H9 (cell line): Measurements from ENCODE around the gene EFNA5. TPM values are rescaled to one million over a fixed set of nuclear protein-coding genes. Genes with fewer than 3 reads are reported as not detected.
A peak's percentile ranks its signal among the peaks of the same experiment; 100 is the strongest.

Source experiments
- DNase-seq: peaks from one replicate; pipeline ENCODE4 v3.0.0-alpha.2; 2017
- H2AFZ ChIP-seq: one replicate; pipeline ENCODE4 v1.6.1; 2013; ENCODE audit warnings: mild to moderate bottlenecking, low read length, control low read depth, moderate library complexity
- H2AK5ac ChIP-seq: 2 replicates; pipeline ENCODE4 v1.6.1; 2013; ENCODE audit warnings: low read length, control low read depth, mixed read lengths; ENCODE audit not compliant: insufficient read length
- H2BK120ac ChIP-seq: one replicate; pipeline ENCODE4 v1.6.1; 2013; ENCODE audit warnings: low read depth, mild to moderate bottlenecking, low read length, control low read depth, inconsistent platforms; ENCODE audit not compliant: poor library complexity, severe bottlenecking
- H2BK12ac ChIP-seq: 2 replicates; pipeline ENCODE4 v1.6.1; 2013; ENCODE audit warnings: low read length, control low read depth, mixed read lengths, low read depth; ENCODE audit not compliant: insufficient read length
- H2BK15ac ChIP-seq: 2 replicates; pipeline ENCODE4 v1.6.1; 2013; ENCODE audit warnings: low read depth, low read length, control low read depth
- H2BK20ac ChIP-seq: one replicate; pipeline ENCODE4 v1.6.1; 2013; ENCODE audit warnings: low read depth, mild to moderate bottlenecking, low read length, control low read depth, inconsistent platforms; ENCODE audit not compliant: poor library complexity, severe bottlenecking
- H2BK5ac ChIP-seq: 2 replicates; pipeline ENCODE4 v1.6.1; 2013; ENCODE audit warnings: low read length, control low read depth, mixed read lengths; ENCODE audit not compliant: insufficient read length
- H3K14ac ChIP-seq: 2 replicates; pipeline ENCODE4 v1.6.1; 2013; ENCODE audit warnings: low read length, control low read depth; ENCODE audit not compliant: insufficient read depth
- H3K18ac ChIP-seq: 2 replicates; pipeline ENCODE4 v1.6.1; 2013; ENCODE audit warnings: low read depth, mild to moderate bottlenecking, mixed read lengths, low read length, control low read depth; ENCODE audit not compliant: insufficient read length
- H3K23ac ChIP-seq: 2 replicates; pipeline ENCODE4 v1.6.1; 2013; ENCODE audit warnings: low read length, control low read depth, mixed read lengths, low read depth; ENCODE audit not compliant: insufficient read length
- H3K23me2 ChIP-seq: 2 replicates; pipeline ENCODE4 v1.6.1; 2013; ENCODE audit warnings: low read depth, mild to moderate bottlenecking, mixed read lengths, low read length, control low read depth; ENCODE audit not compliant: insufficient read length, poor library complexity, severe bottlenecking
- H3K27ac ChIP-seq: 2 replicates; pipeline ENCODE4 v1.5.1; 2013; ENCODE audit warnings: low read length, control low read depth, mixed read lengths, low read depth; ENCODE audit not compliant: insufficient read length
- H3K27me3 ChIP-seq: 2 replicates; pipeline ENCODE4 v1.6.1; 2013; ENCODE audit warnings: low read length, control low read depth, inconsistent platforms; ENCODE audit not compliant: insufficient read depth
- H3K4ac ChIP-seq: 2 replicates; pipeline ENCODE4 v1.6.1; 2013; ENCODE audit warnings: low read depth, mild to moderate bottlenecking, control low read depth, inconsistent platforms, low read length, moderate library complexity
- H3K4me1 ChIP-seq: 2 replicates; pipeline ENCODE4 v1.6.1; 2013; ENCODE audit warnings: low read length, control low read depth, inconsistent platforms; ENCODE audit not compliant: insufficient read depth
- H3K4me2 ChIP-seq: 2 replicates; pipeline ENCODE4 v1.6.1; 2013; ENCODE audit warnings: low read length, control low read depth, mixed read lengths; ENCODE audit not compliant: insufficient read length, insufficient read depth
- H3K56ac ChIP-seq: 2 replicates; pipeline ENCODE4 v1.6.1; 2013; ENCODE audit warnings: low read depth, mild to moderate bottlenecking, mixed read lengths, low read length, control low read depth; ENCODE audit not compliant: insufficient read length
- H3K79me1 ChIP-seq: 2 replicates; pipeline ENCODE4 v1.6.1; 2013; ENCODE audit warnings: low read depth, mild to moderate bottlenecking, moderate library complexity, low read length, control low read depth, inconsistent platforms; ENCODE audit not compliant: insufficient read depth, poor library complexity, severe bottlenecking
- H3K79me2 ChIP-seq: 2 replicates; pipeline ENCODE4 v1.6.1; 2013; ENCODE audit warnings: low read length, control low read depth, inconsistent platforms; ENCODE audit not compliant: insufficient read depth
- H3K9ac ChIP-seq: 2 replicates; pipeline ENCODE4 v1.6.1; 2013; ENCODE audit warnings: low read length, control low read depth, mixed read lengths; ENCODE audit not compliant: insufficient read length; ENCODE audit errors: extremely low read depth
- H3K9me3 ChIP-seq: one replicate; pipeline ENCODE4 v1.6.1; 2013; ENCODE audit warnings: low read depth, low read length, inconsistent platforms; ENCODE audit not compliant: control insufficient read depth
- H3T11ph ChIP-seq: one replicate; pipeline ENCODE4 v1.6.1; 2013; ENCODE audit warnings: mild to moderate bottlenecking, low read length, control low read depth, inconsistent platforms
- H4K20me1 ChIP-seq: one replicate; pipeline ENCODE4 v1.6.1; 2013; ENCODE audit not compliant: control insufficient read depth, insufficient read length, insufficient read depth
- H4K5ac ChIP-seq: 2 replicates; pipeline ENCODE4 v1.6.1; 2013; ENCODE audit warnings: low read depth, mild to moderate bottlenecking, mixed read lengths, low read length, control low read depth; ENCODE audit not compliant: insufficient read length
- H4K8ac ChIP-seq: replicated peaks from 2 replicates; pipeline ENCODE4 v1.6.1; 2013; ENCODE audit warnings: low read length, control low read depth, mixed read lengths, low read depth; ENCODE audit not compliant: insufficient read length
- H4K91ac ChIP-seq: 2 replicates; pipeline ENCODE4 v1.6.1; 2013; ENCODE audit warnings: low read depth, mild to moderate bottlenecking, moderate library complexity, mixed read lengths, low read length, control low read depth; ENCODE audit not compliant: insufficient read length
- H3K27ac Mint-ChIP-seq, 3 experiments: 2 replicates in 2 of 3; 3 replicates in 1 of 3; pipeline ENCODE4 v1.8.0; 2020 to 2021; ENCODE audit warnings: mixed read lengths in 3 of 3, mild to moderate bottlenecking in 1 of 3, moderate library complexity in 1 of 3
- H3K27me3 Mint-ChIP-seq: 2 replicates; pipeline ENCODE4 v1.8.0; 2021; ENCODE audit warnings: low read depth, mild to moderate bottlenecking, moderate library complexity, mixed read lengths
- H3K36me3 Mint-ChIP-seq, 3 experiments: 2 replicates in 2 of 3; 3 replicates in 1 of 3; pipeline ENCODE4 v1.8.0; 2020 to 2021; ENCODE audit warnings: low read depth in 3 of 3, mixed read lengths in 3 of 3; ENCODE audit not compliant: insufficient read depth in 1 of 3
- H3K4me1 Mint-ChIP-seq, 2 experiments: 2 replicates each; pipeline ENCODE4 v1.8.0; 2020; ENCODE audit warnings: mixed read lengths in 2 of 2
- H3K4me3 Mint-ChIP-seq, 2 experiments: 2 replicates in 1 of 2; 3 replicates in 1 of 2; pipeline ENCODE4 v1.8.0; 2020 to 2021; ENCODE audit warnings: mild to moderate bottlenecking in 2 of 2, mixed read lengths in 2 of 2, moderate library complexity in 1 of 2
- H3K9me3 Mint-ChIP-seq, 2 experiments: 2 replicates in 1 of 2; 3 replicates in 1 of 2; pipeline ENCODE4 v1.8.0; 2020; ENCODE audit warnings: mild to moderate bottlenecking in 2 of 2, mixed read lengths in 2 of 2, moderate library complexity in 1 of 2
- CTCF ChIP-seq: fragments of 200-600 bp; sonication (generic); conservative IDR thresholded peaks from 3 replicates; pipeline ENCODE4 v1.8.0; 2021; ENCODE audit warnings: antibody characterized with exemption, mild to moderate bottlenecking
- WGBS: extraction: QIAGEN DNeasy Blood & Tissue Kit; methylation state at CpG from one replicate; pipeline ENCODE4 v1.1.7; 2013; ENCODE audit warnings: missing lambda C conversion rate, low lambda C conversion rate, mixed read lengths; ENCODE audit not compliant: insufficient read length; ENCODE audit errors: extremely low coverage; 5-methylcytosine and 5-hydroxymethylcytosine counted together
- total RNA-seq: library from RNA; stranded (reverse); gene quantifications from 2 replicates; pipeline ENCODE4 v1.2.1, GENCODE V29; 2021

EFNA5 gene
- total RNA-seq, 1 experiment from 2014 or later, result 20.4 TPM

GRCh38 chr5:107373549-107374263 is 297.0 kb downstream of the EFNA5 start:
- H4K8ac ChIP-seq, result no peak overlapping the region
- H3K4me1 ChIP-seq, result no peaks in the 10 kb centered on the region
- no peak overlapping the region for H4K5ac ChIP-seq
- no peak overlapping the region for H2BK120ac ChIP-seq
- H2AK5ac ChIP-seq, result no peak overlapping the region
- no peak overlapping the region for H3K14ac ChIP-seq
- Mint-ChIP-seq H3K9me3 (no peaks in the 10 kb centered on the region), H3K4me3 (no peak overlapping the region), H3K27me3 (no peaks in the 10 kb centered on the region), H3K36me3 (peaks cover 0 to 4% (median 0%) of the 10 kb centered on the region in 3 experiments; a peak in 2 of 7 replicates), H3K4me1 (peaks cover 21 to 27% of the 10 kb centered on the region in 2 experiments), H3K27ac (peak overlapping the region in 2 of 3 experiments; percentile 32 to 89; a peak in 3 of 7 replicates)
- H3T11ph ChIP-seq, result no peak overlapping the region
- H2BK5ac ChIP-seq, result no peak overlapping the region
- H3K23me2 ChIP-seq, result no peaks in the 10 kb centered on the region
- H2BK12ac ChIP-seq, result no peak overlapping the region
- H4K20me1 ChIP-seq, result no peaks in the 10 kb centered on the region
- H3K4ac ChIP-seq, result no peak overlapping the region
- DNase-seq, result no peak
- H3K23ac ChIP-seq, result no peak overlapping the region
- H3K18ac ChIP-seq, result no peak overlapping the region
- no peak overlapping the region for H3K9ac ChIP-seq
- H4K91ac ChIP-seq, result no peak overlapping the region
- TF ChIP-seq CTCF, result no peak
- H3K4me2 ChIP-seq, result no peak overlapping the region
- H2AFZ ChIP-seq, result no peak overlapping the region
- H3K79me2 ChIP-seq, result no peaks in the 10 kb centered on the region
- no peaks in the 10 kb centered on the region for H3K79me1 ChIP-seq
- no CpG with 5 or more reads among the region's 9 CpGs for WGBS
- no peaks in the 10 kb centered on the region for H3K9me3 ChIP-seq
- no peak overlapping the region for H3K56ac ChIP-seq
- no peak overlapping the region for H3K27ac ChIP-seq
- H2BK15ac ChIP-seq, result no peak overlapping the region
- no peak overlapping the region for H2BK20ac ChIP-seq
- H3K27me3 ChIP-seq, result no peaks in the 10 kb centered on the region
